Testis (tissue), 3 donors: ENCODE data around the gene PTPRK. TPM values are rescaled to one million over a fixed set of nuclear protein-coding genes. Genes with fewer than 3 reads are reported as not detected.

Experiments used
- DNase-seq: peaks from one replicate; pipeline ENCODE4 v3.0.0-alpha.2; 2019
- H3K27ac ChIP-seq, 2 donors: fragments of 200-600 bp; sonication (generic); one replicate each; pipeline ENCODE4 v1.5.1; 2019
- H3K27me3 ChIP-seq: fragments of 200-600 bp; sonication (generic); one replicate; pipeline ENCODE4 v1.5.1; 2019
- H3K36me3 ChIP-seq: fragments of 200-600 bp; sonication (generic); one replicate; pipeline ENCODE4 v1.5.1; 2017; ENCODE audit warnings: low read depth; ENCODE audit errors: missing control alignments
- H3K4me1 ChIP-seq: fragments of 200-600 bp; sonication (generic); one replicate; pipeline ENCODE4 v1.5.1; 2019
- H3K4me3 ChIP-seq, 2 donors: fragments of 200-600 bp; sonication (generic); one replicate each; pipeline ENCODE4 v1.5.1; 2017 to 2019
- H3K9me3 ChIP-seq: fragments of 200-600 bp; sonication (generic); one replicate; pipeline ENCODE4 v1.5.1; 2017
- POLR2A ChIP-seq: fragments of 450-650 bp; IDR thresholded peaks from one replicate; pipeline ENCODE4 v1.6.1; 2017; ENCODE audit warnings: antibody characterized with exemption, mild to moderate bottlenecking, moderate library complexity
- WGBS, 2 donors: methylation state at CpG; one replicate each; pipeline ENCODE4 v1.1.5; 2018; 5-methylcytosine and 5-hydroxymethylcytosine counted together
- intact Hi-C: fragments of 100-400 bp; cut with DNase I; formaldehyde crosslinking; loops from one replicate; pipeline ENCODE4 v1.15.1; 2023; ENCODE audit warnings: low total_unique reads
- polyA plus RNA-seq: library from polyadenylated mRNA; stranded (reverse); fragments of 350-450 nt; fragmentation: Illumina TruSeq; extraction: RNeasy Lipid Tissue Mini Kit (QIAGEN cat#74804); gene quantifications from one replicate; pipeline ENCODE4 v1.2.3, GENCODE V29; 2014; ENCODE audit warnings: low read depth, low replicate concordance; ENCODE audit not compliant: insufficient read depth
- total RNA-seq, 2 donors: library from RNA; depleted of rRNA; stranded (reverse); fragments of >200 nt; gene quantifications; one replicate each; pipeline ENCODE4 v1.2.3, GENCODE V29; 2016
- TF ChIP-seq, protein P1 (sequence below), 3 experiments: fragments of 450-650 bp in 2 of 3; fragments of 200-600 bp in 1 of 3; sonication (generic) in 1 of 3; IDR thresholded peaks; one replicate each; pipeline ENCODE4 v1.5.1; 2016 to 2019; ENCODE audit warnings: antibody characterized with exemption in 3 of 3, mild to moderate bottlenecking in 2 of 3, moderate library complexity in 1 of 3

Gene PTPRK
- total and polyA plus RNA-seq, 3 donors from 2014 or later = 9.1 to 13.3 (median 12.5) TPM

DNA sequence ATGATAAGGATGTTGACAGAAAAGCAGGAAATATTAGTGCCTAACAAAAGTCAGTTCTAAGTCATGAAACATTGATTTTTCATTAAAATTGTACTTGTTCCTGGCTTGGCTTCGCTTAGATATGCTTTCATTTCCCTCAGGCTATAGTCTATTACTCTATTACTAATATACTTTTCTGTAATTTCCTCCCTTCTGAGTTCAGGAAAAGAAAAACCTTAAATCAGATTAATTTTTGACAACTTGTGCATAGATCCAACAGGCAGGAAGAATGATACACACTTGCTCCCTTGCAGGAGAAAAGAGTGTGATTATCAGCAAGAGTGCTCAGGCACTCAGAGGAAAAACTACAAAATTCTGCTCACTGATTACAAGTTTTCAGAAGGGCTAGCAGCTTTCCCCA, 474.4 kb downstream of the PTPRK start:
- 89% methylated on average over 1 of the region's 1 CpG for WGBS, 2 donors
- Histone ChIP-seq H3K27ac (no peak overlapping the region), H3K9me3 (no peaks in the 10 kb centered on the region), H3K4me1 (no peaks in the 10 kb centered on the region), H3K36me3 (no peaks in the 10 kb centered on the region), H3K27me3 (no peaks in the 10 kb centered on the region), H3K4me3 (no peak overlapping the region)
- no peak for TF ChIP-seq POLR2A
- intact Hi-C loops = no loop called here
- DNase-seq = no peak

DNA sequence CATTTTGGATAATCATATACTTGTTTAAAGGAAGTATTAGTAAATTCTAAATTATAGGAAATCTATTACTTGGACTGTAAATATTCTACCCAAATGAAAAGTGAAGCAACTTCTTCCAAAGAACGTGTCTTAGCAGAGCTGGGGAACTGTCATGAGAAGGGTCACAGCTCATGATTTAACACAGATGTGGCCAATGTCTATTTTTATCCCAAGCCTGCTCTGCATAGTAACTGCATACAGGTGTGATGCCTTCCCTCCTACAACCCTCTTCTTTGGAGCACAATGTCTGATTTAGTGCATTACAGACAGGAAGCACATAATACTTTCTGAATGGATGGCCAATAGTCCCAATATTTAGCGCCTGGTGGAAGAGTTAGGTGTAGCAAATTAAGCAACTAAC, 480.9 kb downstream of the PTPRK start:
- TF ChIP-seq POLR2A = no peak
- TF ChIP-seq, protein P1, sequence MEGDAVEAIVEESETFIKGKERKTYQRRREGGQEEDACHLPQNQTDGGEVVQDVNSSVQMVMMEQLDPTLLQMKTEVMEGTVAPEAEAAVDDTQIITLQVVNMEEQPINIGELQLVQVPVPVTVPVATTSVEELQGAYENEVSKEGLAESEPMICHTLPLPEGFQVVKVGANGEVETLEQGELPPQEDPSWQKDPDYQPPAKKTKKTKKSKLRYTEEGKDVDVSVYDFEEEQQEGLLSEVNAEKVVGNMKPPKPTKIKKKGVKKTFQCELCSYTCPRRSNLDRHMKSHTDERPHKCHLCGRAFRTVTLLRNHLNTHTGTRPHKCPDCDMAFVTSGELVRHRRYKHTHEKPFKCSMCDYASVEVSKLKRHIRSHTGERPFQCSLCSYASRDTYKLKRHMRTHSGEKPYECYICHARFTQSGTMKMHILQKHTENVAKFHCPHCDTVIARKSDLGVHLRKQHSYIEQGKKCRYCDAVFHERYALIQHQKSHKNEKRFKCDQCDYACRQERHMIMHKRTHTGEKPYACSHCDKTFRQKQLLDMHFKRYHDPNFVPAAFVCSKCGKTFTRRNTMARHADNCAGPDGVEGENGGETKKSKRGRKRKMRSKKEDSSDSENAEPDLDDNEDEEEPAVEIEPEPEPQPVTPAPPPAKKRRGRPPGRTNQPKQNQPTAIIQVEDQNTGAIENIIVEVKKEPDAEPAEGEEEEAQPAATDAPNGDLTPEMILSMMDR (IDR thresholded peaks at IDR 0.05) = no peak
- H3K9me3 ChIP-seq = no peaks in the 10 kb centered on the region
- 83 to 86% methylated on average over 2 of the region's 2 CpGs for WGBS, 2 donors
- intact Hi-C loops = no loop called here
- H3K36me3 ChIP-seq = no peaks in the 10 kb centered on the region
- no peak overlapping the region for H3K27ac ChIP-seq
- DNase-seq = no peak
- no peaks in the 10 kb centered on the region for H3K27me3 ChIP-seq
- no peak overlapping the region for H3K4me3 ChIP-seq
- no peaks in the 10 kb centered on the region for H3K4me1 ChIP-seq

DNA sequence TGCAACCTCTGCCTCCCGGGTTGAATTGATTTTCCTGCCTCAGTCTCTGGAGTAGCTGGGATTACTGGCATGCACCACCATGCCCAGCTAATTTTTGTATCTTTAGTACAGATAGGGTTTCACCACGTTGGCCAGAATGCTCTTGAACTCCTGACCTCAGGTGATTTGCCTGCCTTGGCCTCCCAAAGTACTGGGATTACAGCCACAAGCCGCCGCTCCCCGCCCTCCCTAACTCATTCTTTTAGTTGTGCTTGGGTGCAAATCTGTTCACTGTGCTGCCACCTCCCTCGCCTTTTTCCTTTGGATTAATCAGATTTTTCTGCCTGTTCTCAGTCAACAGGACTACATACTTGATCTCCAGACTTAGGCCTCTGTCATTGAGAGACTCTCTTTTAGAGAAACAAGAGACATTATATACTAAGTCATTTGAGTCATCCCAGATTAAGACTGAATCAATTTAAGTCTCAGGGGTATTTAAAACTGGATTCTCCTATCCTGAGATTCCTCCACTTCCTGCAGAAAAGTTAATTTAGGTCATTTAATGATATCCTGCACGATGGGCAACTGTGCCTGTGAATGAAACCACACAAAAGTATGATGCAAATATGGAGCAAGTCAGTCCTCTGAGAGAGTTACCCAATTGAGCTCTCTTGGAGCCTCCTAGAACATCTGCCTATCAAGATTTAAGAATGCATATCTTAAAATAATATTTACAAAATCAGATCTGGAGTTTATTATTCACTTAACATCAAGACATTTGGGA, 483.4 kb downstream of the PTPRK start:
- no peaks in the 10 kb centered on the region for H3K4me1 ChIP-seq
- no peak for DNase-seq
- TF ChIP-seq, protein P1 (IDR thresholded peaks at IDR 0.05) = no peak
- no peak for TF ChIP-seq POLR2A
- 85 to 90% methylated on average over 7 of the region's 7 CpGs for WGBS, 2 donors
- no peak overlapping the region for H3K4me3 ChIP-seq
- no peaks in the 10 kb centered on the region for H3K9me3 ChIP-seq
- H3K27me3 ChIP-seq = no peaks in the 10 kb centered on the region
- no peak overlapping the region for H3K27ac ChIP-seq
- no peaks in the 10 kb centered on the region for H3K36me3 ChIP-seq
- intact Hi-C loops = no loop called here

DNA sequence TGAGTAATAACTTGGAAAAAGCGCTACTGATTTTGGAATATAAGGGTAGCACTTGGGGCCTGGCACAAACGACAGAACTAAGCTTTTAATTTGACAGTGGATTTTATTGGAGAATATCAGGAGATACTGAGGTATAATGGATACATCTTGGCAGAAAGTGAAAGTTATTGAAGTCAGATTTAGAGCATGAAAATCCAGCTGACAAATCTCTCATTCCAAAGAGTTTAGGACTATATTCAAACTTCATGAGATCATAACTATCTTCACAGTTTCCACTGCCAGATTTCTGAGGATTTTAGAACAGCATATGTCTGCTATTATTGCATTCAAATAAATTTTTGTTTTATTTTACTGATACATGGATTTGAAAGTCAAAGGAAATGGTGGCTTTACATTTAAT, 487.2 kb downstream of the PTPRK start:
- H3K27ac ChIP-seq = no peak overlapping the region
- TF ChIP-seq, protein P1 (IDR thresholded peaks at IDR 0.05) = no peak
- TF ChIP-seq POLR2A = no peak
- no peaks in the 10 kb centered on the region for H3K36me3 ChIP-seq
- H3K4me1 ChIP-seq = no peaks in the 10 kb centered on the region
- DNase-seq = no peak
- intact Hi-C loops = no loop called here
- H3K4me3 ChIP-seq = no peak overlapping the region
- H3K27me3 ChIP-seq = no peaks in the 10 kb centered on the region
- no peaks in the 10 kb centered on the region for H3K9me3 ChIP-seq
- WGBS, 2 donors = 81 to 91% methylated on average over 2 of the region's 2 CpGs

DNA sequence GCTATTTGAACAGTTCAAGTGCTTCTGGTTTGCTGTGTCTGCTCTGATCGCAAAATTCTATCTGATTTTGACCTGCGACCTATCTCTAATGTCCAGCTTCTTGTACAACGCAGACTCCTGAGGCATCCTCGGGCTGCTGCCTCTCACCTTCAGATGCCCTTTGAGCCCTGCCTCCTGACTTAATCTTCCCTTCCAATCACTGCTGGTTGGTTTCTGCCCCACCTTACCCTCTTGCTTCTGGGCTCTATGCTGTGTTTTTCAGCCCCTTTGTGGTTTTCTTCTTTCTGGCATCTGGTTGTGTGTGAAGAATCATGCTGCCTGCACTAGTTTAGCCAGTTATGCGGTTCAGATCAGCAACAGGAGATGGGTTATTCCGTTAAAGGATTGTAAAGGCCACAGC, 488.4 kb downstream of the PTPRK start:
- Histone ChIP-seq H3K27ac (no peak overlapping the region), H3K27me3 (no peaks in the 10 kb centered on the region), H3K4me3 (no peak overlapping the region), H3K9me3 (no peaks in the 10 kb centered on the region), H3K36me3 (no peaks in the 10 kb centered on the region), H3K4me1 (no peaks in the 10 kb centered on the region)
- intact Hi-C loops = no loop called here
- no peak for DNase-seq
- WGBS, 2 donors = 76 to 89% methylated on average over 6 of the region's 6 CpGs
- TF ChIP-seq, protein P1 (IDR thresholded peaks at IDR 0.05) = no peak
- TF ChIP-seq POLR2A = no peak
